ENCODE measurements around the gene GYS2.

- TF ChIP-seq CTCF (IDR thresholded peaks at IDR 0.05) (no peak), POLR2A (IDR thresholded peaks at IDR 0.05) (no peak)
These were observed at the start of gene GYS2 for GRCh38 chr12:21604245-21605101.

Measured in body of pancreas (tissue), 4 donors.